Measurements from ENCODE around the gene ABHD16A.

- TF ChIP-seq CTCF (IDR thresholded peaks at IDR 0.05): no peak
- TF ChIP-seq POLR2A (IDR thresholded peaks at IDR 0.05): no peak
Observed at GRCh38 chr6:31690231-31691077, 12.7 kb downstream of the ABHD16A start.

Data from Peyer's patch (tissue), 4 donors.